Tibial nerve (tissue), 3 donors: ENCODE measurements around the gene TBL1XR1.
"Not testable (repeated sequence)": the region's sequence is repeated elsewhere in the genome, so short reads cannot be mapped to it uniquely, and the experiment has no call there.

ENCODE experiments used
- POLR2A ChIP-seq, 2 donors: fragments of 450-650 bp; IDR thresholded peaks; one replicate each; pipeline ENCODE4 v1.6.1; 2017; ENCODE audit warnings: antibody characterized with exemption in 2 of 2, mild to moderate bottlenecking in 2 of 2, moderate library complexity in 2 of 2
- TF ChIP-seq, protein P1 (sequence below), 5 experiments: fragments of 200-600 bp in 3 of 5; fragments of 450-650 bp in 2 of 5; sonication (generic) in 3 of 5; IDR thresholded peaks; one replicate each; pipeline ENCODE4 v1.5.1; 2016 to 2019; ENCODE audit warnings: antibody characterized with exemption in 5 of 5, mild to moderate bottlenecking in 3 of 5, moderate library complexity in 2 of 5

DNA sequence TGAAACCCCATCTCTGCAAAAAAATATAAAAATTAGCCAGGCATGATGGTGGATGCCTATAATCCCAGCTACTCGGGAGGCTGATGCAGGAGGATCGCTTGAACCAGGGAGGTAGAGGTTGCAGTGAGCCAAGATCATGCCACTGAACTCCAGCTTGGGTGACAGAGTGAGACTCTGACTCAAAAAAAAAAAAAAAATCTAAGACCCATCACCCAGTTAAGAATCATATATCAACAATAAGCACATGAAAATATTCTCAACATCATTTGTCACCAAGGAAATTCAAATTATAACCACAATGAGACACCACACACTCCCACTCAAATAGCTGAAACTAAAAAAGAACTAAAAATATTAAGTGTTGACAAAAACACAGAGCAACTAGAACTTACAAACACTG lies 35.7 kb downstream of the TBL1XR1 start:
- TF ChIP-seq, protein P1, sequence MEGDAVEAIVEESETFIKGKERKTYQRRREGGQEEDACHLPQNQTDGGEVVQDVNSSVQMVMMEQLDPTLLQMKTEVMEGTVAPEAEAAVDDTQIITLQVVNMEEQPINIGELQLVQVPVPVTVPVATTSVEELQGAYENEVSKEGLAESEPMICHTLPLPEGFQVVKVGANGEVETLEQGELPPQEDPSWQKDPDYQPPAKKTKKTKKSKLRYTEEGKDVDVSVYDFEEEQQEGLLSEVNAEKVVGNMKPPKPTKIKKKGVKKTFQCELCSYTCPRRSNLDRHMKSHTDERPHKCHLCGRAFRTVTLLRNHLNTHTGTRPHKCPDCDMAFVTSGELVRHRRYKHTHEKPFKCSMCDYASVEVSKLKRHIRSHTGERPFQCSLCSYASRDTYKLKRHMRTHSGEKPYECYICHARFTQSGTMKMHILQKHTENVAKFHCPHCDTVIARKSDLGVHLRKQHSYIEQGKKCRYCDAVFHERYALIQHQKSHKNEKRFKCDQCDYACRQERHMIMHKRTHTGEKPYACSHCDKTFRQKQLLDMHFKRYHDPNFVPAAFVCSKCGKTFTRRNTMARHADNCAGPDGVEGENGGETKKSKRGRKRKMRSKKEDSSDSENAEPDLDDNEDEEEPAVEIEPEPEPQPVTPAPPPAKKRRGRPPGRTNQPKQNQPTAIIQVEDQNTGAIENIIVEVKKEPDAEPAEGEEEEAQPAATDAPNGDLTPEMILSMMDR (IDR thresholded peaks at IDR 0.05), result not testable (repeated sequence)
- not testable (repeated sequence) for TF ChIP-seq POLR2A (IDR thresholded peaks at IDR 0.05)
